Right cardiac atrium (tissue), 5 donors: ENCODE measurements around the gene ARHGAP24. TPM values are rescaled to one million over a fixed set of nuclear protein-coding genes. Genes with fewer than 3 reads are reported as not detected.
A peak's percentile ranks its signal among the peaks of the same experiment; 100 is the strongest.

Source experiments
- ATAC-seq, 2 donors: fragments of 200-7000 bp; cut with Tn5 transposase; one replicate each; pipeline versions ENCODE4 v1.8.0 to v1.9.1; 2020; ENCODE audit warnings: moderate library complexity in 2 of 2, mild to moderate bottlenecking in 1 of 2
- DNase-seq, 3 donors: peaks; one replicate each; pipeline ENCODE4 v3.0.0-alpha.2; 2020
- H3K27ac ChIP-seq: one replicate; pipeline ENCODE4 v1.5.1; 2013; ENCODE audit warnings: mild to moderate bottlenecking, low read length, control low read depth, moderate library complexity
- H3K27me3 ChIP-seq: one replicate; pipeline ENCODE4 v1.6.1; 2013; ENCODE audit not compliant: control insufficient read depth, insufficient read depth
- H3K4me1 ChIP-seq: one replicate; pipeline ENCODE4 v1.6.1; 2013; ENCODE audit warnings: low read length; ENCODE audit not compliant: control insufficient read depth, insufficient read depth
- H3K4me3 ChIP-seq: one replicate; pipeline ENCODE4 v1.5.1; 2013; ENCODE audit warnings: low read length, control low read depth
- H3K9me3 ChIP-seq: one replicate; pipeline ENCODE4 v1.6.1; 2013; ENCODE audit warnings: low read length; ENCODE audit not compliant: control insufficient read depth
- WGBS: extraction: QIAGEN DNeasy Blood & Tissue Kit; methylation state at CpG from one replicate; pipeline ENCODE4 v1.1.7; 2013; 5-methylcytosine and 5-hydroxymethylcytosine counted together
- intact Hi-C, 4 donors: fragments of 100-400 bp; cut with DNase I; formaldehyde crosslinking; loops; one replicate each; pipeline versions ENCODE4 v1.11.0 to v1.14.0; 2022 to 2023
- polyA plus RNA-seq: library from polyadenylated mRNA; stranded (reverse); fragments of 200-250 nt; gene quantifications from one replicate; pipeline ENCODE4 v1.2.3, GENCODE V29; 2013
- total RNA-seq, 4 donors: library from RNA; stranded (reverse); fragmentation: NEBNext Ultra II Directional; extraction: Animal tissue kit (Norgen Biotek cat#: 25700); gene quantifications; one replicate each; pipeline ENCODE4 v1.2.1, GENCODE V29; 2021
- donor health status: healthy with polysubstance abuse.
- donor health status: DM: no; HTN: yes; CAD: no.
- donor health status: DM: no; HTN: no; CAD: no.
- donor health status: DM: no; HTN: yes; CAD: no; lungs with severe emphysema.
- donor health status: DM: yes; HTN: yes; CAD: no.

The ARHGAP24 gene
- total and polyA plus RNA-seq, 5 donors, result 16.7 to 49.3 (median 36.7) TPM

DNA sequence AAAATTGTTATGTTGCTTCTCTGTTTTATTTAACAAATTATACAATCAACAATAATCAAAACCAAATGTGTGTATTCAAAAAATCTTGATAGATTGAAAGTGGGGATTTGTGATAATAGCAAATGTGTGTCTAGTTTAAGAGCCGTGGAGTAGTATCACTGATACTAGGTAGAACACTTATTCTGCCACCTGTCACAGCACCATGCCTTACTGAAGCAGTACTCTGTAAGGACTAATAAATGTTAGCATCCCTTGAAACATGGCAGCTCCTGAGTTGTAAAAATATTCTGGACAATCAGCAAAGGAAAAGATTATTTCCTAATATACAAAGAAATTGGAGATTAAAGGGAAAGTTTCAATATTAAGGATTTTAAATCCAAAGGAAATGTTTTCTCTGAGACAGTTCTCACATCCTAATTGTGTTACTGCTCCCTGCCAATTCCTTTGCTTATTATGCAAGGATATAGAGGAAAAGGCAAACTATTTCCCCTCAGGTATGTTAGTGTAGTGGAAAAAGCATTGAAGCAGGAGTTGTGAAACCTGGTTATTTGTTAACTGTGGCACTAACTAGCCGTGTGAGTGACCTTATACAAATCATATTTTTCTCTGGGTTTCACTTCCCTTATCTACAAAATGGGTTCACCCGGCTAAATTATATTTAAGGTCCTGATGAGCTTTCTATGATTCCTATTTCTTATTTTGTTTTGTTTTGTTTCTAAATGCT, 303.1 kb downstream of the ARHGAP24 start:
- Histone ChIP-seq H3K4me1 (peaks cover 1% of the 10 kb centered on the region), H3K9me3 (no peaks in the 10 kb centered on the region)
- no peak for ATAC-seq

DNA sequence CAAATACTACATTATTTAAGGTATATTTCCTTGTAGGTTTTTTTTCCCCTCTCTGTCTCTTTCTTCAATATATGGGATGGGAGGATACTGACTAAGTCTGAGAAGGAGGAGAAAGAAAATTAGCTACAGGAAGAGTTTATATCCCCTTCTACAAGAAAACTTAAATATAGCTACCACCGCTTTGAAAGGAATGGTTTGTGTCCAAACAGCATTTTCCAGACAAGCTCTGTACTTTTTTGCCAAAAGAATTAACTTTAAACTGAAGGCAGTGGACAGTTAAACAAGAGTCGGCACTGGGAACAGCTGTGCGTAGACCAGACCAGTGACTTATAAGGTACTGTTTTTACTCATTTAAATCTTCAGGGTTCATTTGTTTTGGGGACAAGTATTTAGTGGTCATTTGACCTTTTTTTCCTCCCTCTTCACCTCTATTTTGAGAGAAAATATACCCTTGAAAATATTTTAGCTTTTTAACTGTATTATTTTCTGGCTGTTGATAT, 303.7 kb downstream of the ARHGAP24 start:
- 17% methylated on average over 3 of the region's 3 CpGs for WGBS
- ATAC-seq (peak; percentile 53 to 63), DNase-seq (no peak)
- Histone ChIP-seq H3K9me3 (no peaks in the 10 kb centered on the region), H3K27me3 (no peaks in the 10 kb centered on the region), H3K4me1 (peaks cover 1% of the 10 kb centered on the region), H3K27ac (no peak overlapping the region), H3K4me3 (peak overlapping the region; percentile 74)
- intact Hi-C loops, result no loop called here

More for the DNA sequence above, 303.1 kb downstream of the ARHGAP24 start:
- no peak overlapping the region for H3K27ac ChIP-seq
- WGBS, result 50% methylated on average over 3 of the region's 3 CpGs
- intact Hi-C loops, result no loop called here
- no peak for DNase-seq
- H3K27me3 ChIP-seq, result no peaks in the 10 kb centered on the region
- no peak overlapping the region for H3K4me3 ChIP-seq

- no peaks in the 10 kb centered on the region for H3K27me3 ChIP-seq
- no peak for DNase-seq
- ATAC-seq, result peak in 1 of 2 donors; percentile 38
- intact Hi-C loops, result no loop called here
- peak overlapping the region; percentile 74 for H3K4me3 ChIP-seq
- no peaks in the 10 kb centered on the region for H3K4me1 ChIP-seq
- H3K27ac ChIP-seq, result no peak overlapping the region
- no peaks in the 10 kb centered on the region for H3K9me3 ChIP-seq
Observed at GRCh38 chr4:85779165-85779564, 304.2 kb downstream of the ARHGAP24 start.

DNA sequence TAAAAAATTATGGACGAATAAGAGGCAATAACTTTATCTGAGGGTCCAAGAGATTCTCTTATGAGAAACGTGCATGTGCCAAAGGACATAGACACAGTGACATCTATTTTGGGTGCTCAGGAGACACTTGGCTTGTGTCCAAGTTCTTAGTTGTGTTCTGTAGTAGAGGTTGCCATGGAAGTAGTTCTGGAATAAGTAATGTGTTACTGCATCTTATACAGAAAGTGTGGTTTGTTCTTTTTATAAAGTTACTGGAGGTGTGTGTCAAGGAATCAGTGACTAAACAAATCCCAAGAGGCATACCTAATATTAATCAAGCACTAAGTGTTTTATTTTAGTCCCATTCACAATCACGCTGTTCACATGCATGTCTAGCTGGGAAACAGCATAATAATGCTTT, 305.7 kb downstream of the ARHGAP24 start:
- Histone ChIP-seq H3K27me3 (no peaks in the 10 kb centered on the region), H3K4me1 (peaks cover 3% of the 10 kb centered on the region), H3K9me3 (no peaks in the 10 kb centered on the region), H3K4me3 (no peak overlapping the region), H3K27ac (no peak overlapping the region)
- ATAC-seq (peak; percentile 67 to 69), DNase-seq (no peak)
- intact Hi-C loops, result no loop called here
- WGBS, result 25% methylated on average over 3 of the region's 3 CpGs

DNA sequence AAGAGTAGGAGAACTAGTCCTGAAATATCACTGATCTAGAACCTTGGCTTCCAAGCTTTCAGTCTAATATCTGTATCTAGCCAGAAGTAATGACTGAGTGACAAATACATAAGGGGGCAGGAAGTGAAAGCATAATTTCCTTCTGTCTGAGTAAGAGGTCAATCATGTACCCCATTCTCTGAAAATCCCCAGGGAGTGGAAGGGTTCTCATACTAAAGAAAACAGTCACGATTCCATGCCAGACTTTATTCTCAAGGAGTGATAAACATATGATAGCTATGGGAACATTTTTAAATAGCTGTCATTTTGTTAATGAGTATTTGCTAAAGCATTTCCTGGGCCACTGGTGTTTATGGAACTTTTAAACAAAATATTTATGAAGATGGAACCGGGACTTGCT, 308.5 kb downstream of the ARHGAP24 start:
- Histone ChIP-seq H3K4me1 (peaks cover 9% of the 10 kb centered on the region), H3K9me3 (no peaks in the 10 kb centered on the region), H3K4me3 (no peak overlapping the region), H3K27ac (no peak overlapping the region), H3K27me3 (no peaks in the 10 kb centered on the region)
- intact Hi-C loops, result no loop called here
- DNase-seq, result no peak
- ATAC-seq, result no peak
- WGBS, result 35% methylated on average over 2 of the region's 2 CpGs

DNA sequence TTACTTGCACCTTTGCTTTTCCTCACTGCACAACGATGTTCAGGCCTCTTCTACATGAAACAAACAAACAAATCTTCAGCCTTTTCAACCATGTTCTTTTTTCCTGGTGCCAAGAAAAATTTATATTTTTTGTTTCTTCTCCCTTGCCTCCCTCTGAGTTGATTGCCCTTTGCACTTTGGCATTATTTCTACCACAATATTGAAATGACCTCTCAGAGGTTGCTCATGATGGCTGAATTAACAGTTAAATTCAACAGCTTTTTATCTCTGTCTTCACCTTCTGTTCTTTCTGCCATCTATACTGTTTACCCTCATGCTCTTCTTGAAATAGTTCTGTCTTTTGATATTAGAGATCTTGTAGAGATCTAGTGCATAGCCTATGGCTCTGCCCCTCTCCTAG, 308.9 kb downstream of the ARHGAP24 start:
- Histone ChIP-seq H3K9me3 (no peaks in the 10 kb centered on the region), H3K4me1 (peaks cover 9% of the 10 kb centered on the region), H3K27me3 (no peaks in the 10 kb centered on the region), H3K4me3 (no peak overlapping the region), H3K27ac (no peak overlapping the region)
- 68% methylated on average over 1 of the region's 1 CpG for WGBS
- intact Hi-C loops, result no loop called here
- ATAC-seq, result no peak
- DNase-seq, result no peak

- Histone ChIP-seq H3K4me1 (peaks cover 9% of the 10 kb centered on the region), H3K27ac (no peak overlapping the region), H3K27me3 (no peaks in the 10 kb centered on the region), H3K4me3 (no peak overlapping the region), H3K9me3 (no peaks in the 10 kb centered on the region)
- WGBS, result 71% methylated on average over 3 of the region's 3 CpGs
- intact Hi-C loops, result no loop called here
- DNase-seq (no peak), ATAC-seq (no peak)
Observed at GRCh38 chr4:85784348-85784747, 309.4 kb downstream of the ARHGAP24 start.

GRCh38 chr4:85784947-85785346, 310.0 kb downstream of the ARHGAP24 start:
- 90% methylated on average over 1 of the region's 1 CpG for WGBS
- H3K4me3 ChIP-seq, result no peak overlapping the region
- H3K4me1 ChIP-seq, result peaks cover 9% of the 10 kb centered on the region
- DNase-seq, result no peak
- no peaks in the 10 kb centered on the region for H3K9me3 ChIP-seq
- intact Hi-C loops, result no loop called here
- ATAC-seq, result no peak
- no peak overlapping the region for H3K27ac ChIP-seq
- H3K27me3 ChIP-seq, result no peaks in the 10 kb centered on the region

DNA sequence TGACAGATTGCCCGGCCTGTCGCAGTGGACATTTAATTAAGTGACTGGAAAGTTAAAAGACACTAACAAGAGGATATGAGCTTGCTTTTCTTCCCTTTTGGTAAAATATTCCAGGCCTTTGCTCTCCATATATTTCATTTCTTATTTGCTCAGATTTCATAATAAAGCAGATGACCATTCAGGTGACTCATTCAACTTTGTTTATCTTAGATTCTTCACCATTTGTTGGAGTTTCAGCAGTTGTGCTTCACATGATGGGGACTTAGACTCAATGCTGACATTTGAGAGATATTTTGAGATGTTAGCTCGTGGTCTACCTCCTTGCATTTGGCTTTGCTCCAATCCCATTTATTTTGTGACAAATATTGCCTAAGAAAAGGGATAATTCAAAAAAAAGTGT, 312.2 kb downstream of the ARHGAP24 start:
- H3K4me3 ChIP-seq, result no peak overlapping the region
- peaks cover 9% of the 10 kb centered on the region for H3K4me1 ChIP-seq
- H3K27ac ChIP-seq, result no peak overlapping the region
- no peaks in the 10 kb centered on the region for H3K27me3 ChIP-seq
- H3K9me3 ChIP-seq, result no peaks in the 10 kb centered on the region
- WGBS, result 72% methylated on average over 3 of the region's 3 CpGs
- no peak for DNase-seq
- no peak for ATAC-seq
- intact Hi-C loops, result no loop called here

DNA sequence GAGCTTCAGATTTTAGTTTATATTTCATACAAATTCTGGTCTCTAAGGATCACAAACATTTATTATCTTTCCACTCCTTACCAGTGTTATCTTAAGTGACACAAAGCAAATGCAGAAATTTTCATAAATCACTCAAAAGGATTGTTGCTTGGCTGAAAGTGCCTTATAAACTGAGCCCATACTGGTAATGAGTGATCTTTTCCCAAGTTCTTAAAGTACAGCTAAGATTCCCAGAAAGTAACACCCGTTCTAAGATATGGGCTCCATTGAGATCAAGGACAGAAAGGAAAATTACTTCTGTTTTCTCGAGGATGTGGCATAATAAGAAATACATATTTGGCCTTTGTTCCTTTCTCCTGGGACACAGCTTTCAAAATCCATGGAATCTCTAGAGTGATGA, 313.7 kb downstream of the ARHGAP24 start:
- Histone ChIP-seq H3K27me3 (no peaks in the 10 kb centered on the region), H3K9me3 (no peaks in the 10 kb centered on the region), H3K4me1 (peaks cover 9% of the 10 kb centered on the region), H3K4me3 (no peak overlapping the region), H3K27ac (no peak overlapping the region)
- DNase-seq (no peak), ATAC-seq (no peak)
- intact Hi-C loops, result no loop called here
- 46% methylated on average over 2 of the region's 2 CpGs for WGBS

DNA sequence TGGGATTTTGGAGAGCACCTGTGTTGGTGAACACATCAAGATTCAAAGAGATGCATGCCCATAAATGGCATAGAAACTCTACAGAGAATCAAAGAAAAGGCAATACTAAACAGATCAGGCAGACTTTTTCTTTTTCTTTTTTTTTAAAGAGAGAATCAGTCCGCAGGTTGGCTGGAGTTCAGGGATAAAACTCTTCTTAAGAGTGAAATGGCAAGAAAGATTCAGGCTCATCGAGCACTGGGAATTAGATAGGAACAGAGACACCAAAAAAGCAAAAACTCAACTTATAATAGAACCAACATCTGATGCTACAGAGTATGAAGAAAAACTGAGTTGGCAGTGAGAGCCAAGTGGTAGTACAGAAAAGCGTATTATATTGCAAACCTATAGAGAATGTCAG, 314.3 kb downstream of the ARHGAP24 start:
- ATAC-seq, result no peak
- WGBS, result 74% methylated on average over 3 of the region's 3 CpGs
- Histone ChIP-seq H3K4me3 (no peak overlapping the region), H3K27ac (no peak overlapping the region), H3K4me1 (peaks cover 8% of the 10 kb centered on the region), H3K27me3 (no peaks in the 10 kb centered on the region), H3K9me3 (no peaks in the 10 kb centered on the region)
- DNase-seq, result no peak
- intact Hi-C loops, result no loop called here

GRCh38 chr4:85790582-85790981, 315.6 kb downstream of the ARHGAP24 start:
- intact Hi-C loops, result loop anchor here in 1 of 4 donors (10.0 kb wide), 1 partner anchor 254 kb away; no protein-coding TSS in a partner anchor
- no peak for DNase-seq
- Histone ChIP-seq H3K4me3 (no peak overlapping the region), H3K27me3 (no peaks in the 10 kb centered on the region), H3K9me3 (no peaks in the 10 kb centered on the region), H3K4me1 (peaks cover 6% of the 10 kb centered on the region), H3K27ac (no peak overlapping the region)
- ATAC-seq, result no peak
